EL (cell line): ENCODE results near the gene ZNF417.

Source experiments
- DNase-seq: peaks from one replicate; pipeline ENCODE4 v3.0.0-alpha.2; 2016

ZNF417 gene

DNA sequence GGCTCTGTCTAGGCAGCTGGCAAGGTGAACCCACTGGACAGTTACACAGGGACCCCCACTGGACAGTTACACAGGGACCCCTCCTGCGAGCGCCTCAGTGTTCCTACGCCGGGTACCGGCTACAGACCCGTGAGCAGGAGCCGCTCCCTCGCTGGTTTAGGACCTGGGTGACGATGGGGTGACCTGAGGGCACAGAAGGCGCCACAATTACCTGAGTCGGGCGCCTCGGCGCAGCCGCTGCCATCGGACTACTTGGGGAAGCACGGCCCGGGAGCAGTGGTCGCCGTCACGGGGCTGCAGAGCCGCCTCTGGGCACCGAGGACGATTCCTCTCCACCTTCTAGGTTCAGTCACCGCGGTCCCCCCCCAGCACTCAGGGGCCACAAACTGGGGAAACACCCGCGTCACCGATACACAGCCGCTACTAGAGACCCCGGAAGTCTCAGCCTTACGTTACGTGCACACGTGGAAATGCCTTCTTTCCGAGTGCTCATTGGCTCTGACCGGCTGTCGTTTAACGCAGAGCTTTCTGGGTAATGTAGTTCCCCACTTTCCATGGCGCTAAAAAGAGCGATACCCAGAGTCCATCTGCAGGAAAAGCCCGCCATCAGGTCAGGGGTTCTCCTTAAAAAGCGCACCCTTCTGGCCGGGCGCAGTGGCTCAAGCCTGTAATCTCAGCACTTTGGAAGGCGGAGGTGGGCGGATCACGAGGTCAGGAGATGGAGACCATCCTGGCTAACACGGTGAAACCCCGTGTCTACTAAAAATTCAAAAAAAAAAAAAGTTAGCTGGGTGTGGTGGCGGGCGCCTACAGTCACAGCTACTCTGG lies at the start of gene ZNF417:
Gene ZNF417, minus strand, starts transcription at position 425 of the 828 bp plus-strand sequence. Its CDS starts 181 bp downstream, at position 244.
- DNase-seq, result peak; percentile 96

DNA sequence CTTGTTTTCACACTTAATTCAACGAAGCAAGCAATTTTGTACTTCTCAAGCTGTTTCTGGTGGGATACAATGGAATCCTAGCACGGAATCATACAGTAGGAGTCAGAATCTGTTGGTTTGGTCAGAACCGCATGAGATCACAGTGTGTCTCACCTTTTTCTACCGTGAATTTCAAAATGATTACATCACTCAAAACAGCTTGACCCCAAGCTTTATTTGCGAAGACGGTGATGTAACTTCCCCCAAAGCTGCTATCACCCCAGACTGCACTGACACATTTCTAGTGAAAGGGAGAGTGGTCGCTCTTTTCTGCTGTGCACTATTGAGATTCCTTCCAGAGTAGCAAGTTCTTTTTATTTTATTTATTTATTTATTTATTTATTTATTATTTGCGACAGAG lies 48.4 kb upstream of the ZNF417 start:
- DNase-seq, result no peak

DNA sequence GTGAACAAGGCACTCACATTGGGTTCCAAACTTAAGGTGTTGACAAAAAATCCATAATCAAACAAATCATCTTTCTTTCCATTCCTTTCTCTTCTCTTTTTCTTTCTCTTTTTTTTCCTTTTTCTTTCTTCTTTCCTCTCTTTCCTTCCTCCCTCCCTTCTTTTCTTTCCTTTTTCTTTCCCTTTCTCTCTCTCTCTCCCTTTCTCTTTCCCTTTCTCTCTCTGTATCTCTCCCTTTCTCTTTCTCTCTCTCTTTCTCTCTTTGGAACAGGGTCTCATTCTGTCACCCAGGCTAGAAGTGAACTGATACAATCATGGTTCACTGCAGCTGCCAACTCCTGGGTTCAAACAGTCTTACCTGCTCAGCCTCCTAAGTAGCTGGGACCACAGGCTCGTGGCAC lies 45.4 kb upstream of the ZNF417 start:
- DNase-seq, result no peak

DNA sequence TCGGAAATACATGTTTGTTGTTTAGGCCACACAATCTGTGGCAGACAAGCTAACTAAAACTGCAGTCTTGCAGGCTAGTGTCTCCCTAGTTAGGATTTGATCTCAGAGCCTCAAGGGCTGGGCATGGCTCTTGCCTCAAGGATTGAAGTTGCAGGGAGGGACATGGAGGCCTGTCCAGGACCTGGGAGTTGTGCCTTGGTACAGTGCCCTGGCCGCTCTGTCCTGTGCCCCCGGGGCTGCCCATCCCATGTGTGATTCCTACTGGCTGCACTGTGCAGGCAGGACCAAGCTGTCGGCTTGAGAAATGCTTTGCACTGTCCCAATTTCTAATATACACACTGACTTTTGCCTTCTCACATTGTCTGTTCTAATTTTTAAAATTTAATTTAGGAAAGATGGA lies 38.6 kb upstream of the ZNF417 start:
- no peak for DNase-seq

DNA sequence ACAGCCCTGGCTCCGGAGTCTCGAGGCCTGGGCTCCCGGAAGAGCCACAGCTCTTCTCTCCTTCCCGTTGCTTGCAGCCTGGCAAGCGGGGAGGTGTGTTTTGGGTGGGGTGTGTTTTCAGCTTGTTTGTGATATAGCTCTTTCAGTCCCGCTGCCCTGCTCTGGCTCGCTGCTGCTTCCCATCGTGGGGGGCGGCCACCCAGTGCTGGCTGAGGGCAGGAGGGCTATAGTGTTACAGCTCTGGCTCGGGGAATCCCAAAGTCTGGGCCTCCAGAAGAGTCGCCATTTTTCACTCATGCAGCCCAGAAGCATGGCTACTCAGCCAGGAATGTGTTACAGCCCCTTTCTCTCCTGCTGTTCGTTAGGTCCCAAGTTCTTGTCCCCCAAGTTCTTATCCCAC lies 33.3 kb upstream of the ZNF417 start:
- DNase-seq, result no peak

DNA sequence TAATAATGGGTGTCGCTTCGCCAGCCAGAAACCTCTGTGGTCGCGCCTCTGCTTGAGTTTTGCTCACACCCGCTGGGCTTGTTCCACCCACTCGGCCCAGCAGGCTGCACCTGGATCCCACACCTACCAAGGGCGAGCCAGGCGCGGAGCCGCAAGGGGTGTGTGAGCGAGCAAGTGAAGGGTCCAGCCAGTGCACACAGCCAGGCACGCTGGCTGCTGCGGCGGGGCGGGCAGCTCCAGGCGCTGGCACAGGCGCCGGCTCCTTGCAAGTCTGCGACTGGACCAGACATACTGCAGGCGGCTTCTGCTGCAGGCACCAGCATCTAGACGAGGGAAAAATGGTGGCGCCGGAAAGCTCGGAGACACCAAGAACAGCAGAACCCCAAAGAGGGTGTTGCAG lies 32.9 kb upstream of the ZNF417 start:
- no peak for DNase-seq

DNA sequence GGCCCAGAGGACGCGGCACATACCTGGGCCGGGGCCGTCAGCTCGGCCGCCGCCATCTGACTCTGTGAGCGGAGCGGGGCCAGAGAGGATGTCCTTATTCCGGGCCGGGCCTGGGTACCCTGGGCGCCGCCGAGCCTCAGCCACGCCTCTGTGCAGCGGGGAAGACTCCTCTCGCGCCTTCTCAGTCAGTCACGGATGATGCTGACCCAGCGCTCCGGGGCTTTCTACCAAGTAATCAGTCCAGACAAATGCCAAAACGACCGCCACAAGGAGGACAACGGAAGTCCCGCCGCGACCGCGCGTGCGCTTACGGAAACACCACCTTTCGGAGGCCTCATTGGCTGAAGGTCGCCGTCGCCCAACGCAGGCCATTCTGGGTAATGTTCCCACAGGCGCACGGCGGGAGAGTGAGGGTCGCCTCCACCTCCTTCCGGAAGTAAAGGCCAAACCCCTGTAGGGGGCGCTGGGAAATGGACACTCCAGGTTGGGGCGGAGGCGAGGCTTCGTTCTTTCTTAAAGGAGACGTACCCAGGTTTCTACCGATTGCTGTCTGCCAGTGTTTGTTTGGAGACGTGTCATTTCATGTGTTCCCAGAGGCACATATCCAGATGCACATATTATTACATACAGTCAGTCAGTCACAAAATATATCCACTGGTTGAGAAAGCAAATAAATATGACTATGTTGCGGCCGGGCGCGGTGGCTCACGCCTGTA lies 31.2 kb upstream of the ZNF417 start, which contains the start of gene ZNF256:
Gene ZNF256, minus strand, starts transcription at position 288 of the 716 bp plus-strand sequence. Its CDS starts 232 bp downstream, at position 56.
- DNase-seq, result peak; percentile 92

DNA sequence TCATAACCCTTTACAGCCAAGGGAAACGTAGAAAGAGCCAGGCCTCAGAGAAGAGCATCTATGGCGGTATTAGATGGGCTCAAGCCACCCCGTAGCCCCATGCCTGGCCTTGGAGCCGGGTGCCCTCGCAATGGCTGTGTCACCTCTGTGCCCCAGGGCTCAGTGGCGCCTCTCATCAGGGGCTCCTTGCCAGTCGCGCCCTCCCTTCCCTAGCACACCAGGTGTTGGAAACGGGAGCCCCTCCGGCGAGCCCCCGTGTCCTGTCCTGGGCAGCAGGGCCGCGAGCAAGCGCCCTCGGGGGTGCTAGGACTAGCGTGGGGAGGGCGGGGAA lies 30.7 kb upstream of the ZNF417 start:
- DNase-seq, result peak; percentile 6

DNA sequence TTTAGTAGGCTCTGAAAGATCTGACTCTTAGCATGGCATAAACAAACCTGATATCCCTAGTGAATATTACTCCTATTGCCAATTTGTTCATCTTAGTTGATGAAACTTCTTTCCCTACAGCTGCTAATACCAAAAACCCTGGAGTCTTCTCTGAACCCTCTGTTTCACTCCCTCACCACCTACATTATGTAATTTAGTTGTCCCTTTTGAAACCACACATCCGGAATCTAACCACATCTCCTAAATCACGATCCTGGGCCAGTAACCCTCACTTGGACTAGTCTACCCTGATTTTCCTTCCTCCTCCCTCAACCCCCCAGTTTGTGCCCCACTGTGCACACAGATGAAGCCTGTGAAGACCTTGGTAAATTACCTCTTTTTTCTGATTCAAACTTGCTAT lies 29.9 kb upstream of the ZNF417 start:
- DNase-seq, result no peak

DNA sequence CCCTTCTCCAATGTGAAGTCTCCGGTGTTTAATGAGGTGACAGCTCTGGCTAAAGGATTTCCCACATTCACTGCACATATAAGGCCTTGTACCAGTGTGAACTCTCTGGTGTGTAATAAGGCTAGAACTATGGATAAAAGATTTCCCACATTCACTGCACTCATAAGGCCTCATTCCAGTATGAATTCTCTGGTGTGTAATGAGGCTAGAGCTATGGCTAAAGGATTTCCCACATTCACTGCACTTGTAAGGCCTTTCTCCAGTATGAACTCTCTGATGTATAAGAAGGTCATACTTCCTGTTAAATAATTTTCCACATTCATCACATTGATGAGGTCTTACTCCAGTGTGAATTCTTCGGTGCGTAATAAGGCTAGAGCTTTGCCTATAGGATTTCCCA lies 25.2 kb upstream of the ZNF417 start:
- no peak for DNase-seq

DNA sequence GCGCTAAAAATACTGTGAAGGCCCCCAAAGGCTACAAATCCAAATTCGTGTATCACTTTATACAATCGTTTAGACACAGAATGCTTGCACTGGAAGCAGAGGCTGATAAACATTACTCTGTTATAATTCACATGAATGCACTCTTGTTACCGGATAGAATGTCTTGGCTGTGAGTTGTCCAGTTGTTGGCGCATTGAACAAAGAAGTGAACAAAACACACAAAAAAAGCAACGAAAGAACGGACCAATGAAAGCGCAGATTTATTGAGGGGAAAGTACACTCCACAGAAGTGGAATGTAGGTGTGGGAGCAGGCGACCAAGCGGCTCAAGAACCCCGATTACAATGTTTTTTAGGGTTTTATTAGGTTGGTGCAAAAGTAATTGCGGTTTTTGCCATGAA lies 19.3 kb upstream of the ZNF417 start:
- no peak for DNase-seq

DNA sequence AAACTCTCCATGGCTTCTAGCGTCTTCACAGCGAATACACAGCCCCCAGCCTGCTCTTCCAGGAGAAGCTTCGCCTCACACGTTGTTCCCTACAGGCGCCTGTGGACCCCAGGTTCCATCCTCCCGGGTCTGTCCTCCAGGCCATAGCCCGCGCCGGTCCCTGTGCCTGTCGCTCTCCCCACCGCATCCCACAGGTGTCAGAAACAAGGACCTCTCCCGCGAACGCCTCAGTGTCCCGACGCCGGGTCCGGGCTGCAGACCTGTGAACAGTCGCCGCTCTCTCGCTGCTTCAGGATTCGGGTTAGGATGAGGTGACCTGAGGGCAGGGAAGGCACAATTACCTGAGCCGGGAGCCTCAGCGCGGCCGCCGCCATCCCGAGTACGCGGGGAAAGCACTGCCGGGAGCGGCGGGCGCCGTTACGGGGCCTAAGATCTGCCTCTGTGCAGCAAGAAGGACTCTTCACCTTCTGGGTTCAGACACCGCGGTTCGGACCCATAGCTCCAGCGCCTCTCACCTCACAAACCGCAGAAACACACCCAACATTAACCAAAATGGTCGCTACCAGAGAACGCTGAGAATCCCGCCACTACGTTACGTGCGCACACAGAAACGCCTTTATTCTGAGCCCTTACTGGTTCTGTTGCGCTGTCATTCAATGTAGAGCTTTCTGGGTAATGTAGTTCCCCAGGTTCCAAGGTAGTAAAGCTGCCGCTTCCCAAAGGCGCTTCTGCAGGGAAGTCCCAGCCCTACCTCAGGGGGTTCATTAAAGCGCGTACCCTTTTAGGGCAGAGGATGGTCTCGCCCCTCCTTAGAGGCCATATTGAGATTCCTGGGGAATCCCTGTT lies 18.7 kb upstream of the ZNF417 start, which contains the start of gene ZNF418:
Gene ZNF418, minus strand, starts transcription at position 583 of the 846 bp plus-strand sequence. CDS start 1,580 bp downstream, outside the sequence.
- peak; percentile 49 for DNase-seq

DNA sequence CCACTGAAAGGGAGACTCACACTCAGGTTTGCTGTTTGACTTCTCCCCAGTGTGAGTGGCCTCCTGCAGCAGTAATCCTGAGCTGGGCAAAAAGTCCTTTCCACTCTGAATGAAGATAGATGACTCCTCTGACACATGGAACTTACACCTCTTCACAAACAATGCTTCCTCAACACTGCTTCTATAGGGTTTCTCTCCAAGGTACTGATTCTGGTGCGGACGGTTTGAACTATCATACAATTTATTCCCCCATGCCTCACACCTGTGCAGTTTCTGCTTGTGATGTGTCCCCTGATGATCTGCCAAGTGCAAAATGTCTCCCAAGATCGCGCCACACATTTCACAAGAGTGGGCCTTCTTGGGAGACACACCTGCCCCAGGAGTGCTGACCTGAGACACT lies 11.2 kb upstream of the ZNF417 start:
- no peak for DNase-seq

DNA sequence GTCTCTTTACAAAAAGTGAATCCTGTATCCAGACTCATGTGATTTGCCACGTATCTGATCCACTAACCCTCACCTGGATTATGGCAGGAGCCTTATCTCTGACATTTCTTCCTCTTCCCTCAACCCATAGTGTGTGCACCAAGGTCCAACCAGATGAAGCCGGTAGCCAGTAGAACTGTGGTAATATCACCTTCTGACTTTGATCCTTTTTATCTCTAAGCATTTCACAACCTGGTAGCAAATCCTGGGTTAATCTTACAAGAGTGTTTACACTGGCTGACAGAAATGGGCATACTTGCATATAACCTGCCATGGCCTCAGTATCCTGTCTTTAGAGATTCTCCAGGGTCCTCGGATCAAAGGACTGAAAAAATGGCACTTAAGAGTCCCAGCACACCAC lies 1.9 kb downstream of the ZNF417 start:
- no peak for DNase-seq

DNA sequence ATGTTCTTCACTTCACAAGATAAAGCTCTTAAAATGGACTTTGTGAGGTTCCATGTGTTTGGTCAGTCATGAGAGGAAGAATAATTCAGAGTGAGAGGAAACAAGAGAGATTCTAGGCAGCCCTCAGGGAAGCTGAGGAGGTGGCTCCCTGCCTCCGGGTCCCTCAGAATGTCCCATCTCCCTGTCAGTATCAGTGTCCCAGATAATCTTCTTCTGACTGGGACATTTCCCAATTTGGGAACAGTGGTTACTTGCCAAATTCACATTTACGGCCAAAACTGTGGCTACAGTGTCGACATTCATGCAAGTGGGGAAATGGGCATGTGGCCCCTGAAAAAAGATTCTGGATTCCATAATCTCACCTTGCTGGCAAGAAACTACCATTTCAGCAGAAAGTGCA lies 9.0 kb downstream of the ZNF417 start:
- DNase-seq, result no peak

DNA sequence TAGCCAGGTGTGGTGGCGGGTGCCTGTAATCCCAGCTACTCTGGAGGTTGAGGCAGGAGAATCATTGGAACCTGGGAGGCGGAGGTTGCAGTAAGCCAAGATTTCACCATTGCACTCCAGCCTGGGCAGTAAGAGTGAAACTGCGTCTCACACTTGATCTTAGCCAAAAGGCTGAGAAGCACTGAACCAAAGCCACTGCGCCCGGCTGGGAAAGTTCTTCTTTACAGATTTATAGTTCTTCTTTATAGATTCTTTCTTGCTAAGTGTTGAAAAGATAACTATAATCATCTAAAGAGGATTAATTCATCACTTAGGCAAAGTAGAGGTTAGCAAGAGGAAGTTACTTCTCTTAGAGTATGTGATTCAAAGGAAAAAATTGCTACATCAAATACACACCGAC lies 11.1 kb downstream of the ZNF417 start:
- no peak for DNase-seq

DNA sequence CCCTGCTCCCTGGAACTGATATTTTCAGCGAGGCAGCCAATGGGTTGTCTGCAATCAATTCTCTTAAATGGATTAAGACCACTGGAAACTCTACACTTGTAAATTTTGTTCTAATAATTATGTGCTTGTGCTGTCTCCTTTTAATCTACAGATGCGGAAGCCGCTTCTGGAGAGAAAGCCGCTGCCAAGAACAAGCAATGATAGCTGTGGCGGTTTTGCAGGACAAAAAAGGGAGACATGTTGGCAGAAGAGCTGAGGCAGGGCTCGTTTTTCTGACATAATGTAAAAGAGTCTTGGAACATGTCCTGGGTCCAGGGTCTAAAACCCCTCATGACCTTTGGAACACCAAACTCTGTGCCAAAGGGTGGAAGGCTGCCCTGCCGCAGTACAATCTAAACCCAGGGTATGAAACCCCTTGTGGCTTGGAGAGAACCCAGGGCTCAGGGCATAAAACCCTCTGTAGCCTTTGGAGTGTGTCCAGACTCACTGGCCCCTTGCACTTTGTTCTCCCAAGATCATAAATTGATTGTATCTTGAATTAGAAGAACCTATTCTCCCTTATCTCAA lies 12.7 kb downstream of the ZNF417 start:
- DNase-seq, result no peak

DNA sequence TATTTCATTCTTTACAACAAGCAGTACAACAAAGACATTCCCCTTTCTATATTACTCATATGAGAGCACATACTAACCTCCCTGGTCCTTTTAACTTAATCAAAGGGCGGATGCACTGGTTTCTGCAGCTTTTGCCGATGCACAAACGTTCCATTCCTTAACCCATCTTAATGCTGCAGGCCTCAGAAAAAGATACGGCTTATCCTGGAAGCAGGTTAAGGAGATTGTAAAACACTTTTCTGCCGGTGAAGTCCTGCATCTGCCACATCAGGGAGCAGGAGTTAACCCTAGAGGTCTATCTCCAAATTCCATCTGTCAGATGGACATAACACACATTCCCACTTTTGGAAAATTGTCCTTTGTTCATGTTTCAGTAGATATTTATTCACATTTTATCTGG lies 16.1 kb downstream of the ZNF417 start:
- DNase-seq, result no peak

DNA sequence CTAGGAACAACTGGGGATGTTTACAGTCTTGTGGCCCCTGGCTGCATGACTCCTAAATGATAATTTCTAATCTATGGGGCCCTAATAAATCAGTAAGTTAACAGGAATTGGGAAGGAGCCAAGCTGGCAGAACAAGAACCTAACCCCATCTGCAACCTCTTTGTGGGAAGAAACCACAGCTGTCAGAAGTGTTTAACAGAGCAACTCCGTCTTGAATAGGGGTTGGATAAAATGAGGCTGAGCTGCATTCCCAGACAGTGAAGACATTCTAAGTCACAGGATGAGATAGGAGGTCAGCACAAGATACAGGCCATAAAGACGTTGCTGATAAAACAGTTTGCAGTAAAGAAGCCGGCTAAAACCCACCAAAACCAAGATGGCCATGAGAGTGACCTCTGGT lies 25.7 kb downstream of the ZNF417 start:
- DNase-seq, result peak; percentile 46

DNA sequence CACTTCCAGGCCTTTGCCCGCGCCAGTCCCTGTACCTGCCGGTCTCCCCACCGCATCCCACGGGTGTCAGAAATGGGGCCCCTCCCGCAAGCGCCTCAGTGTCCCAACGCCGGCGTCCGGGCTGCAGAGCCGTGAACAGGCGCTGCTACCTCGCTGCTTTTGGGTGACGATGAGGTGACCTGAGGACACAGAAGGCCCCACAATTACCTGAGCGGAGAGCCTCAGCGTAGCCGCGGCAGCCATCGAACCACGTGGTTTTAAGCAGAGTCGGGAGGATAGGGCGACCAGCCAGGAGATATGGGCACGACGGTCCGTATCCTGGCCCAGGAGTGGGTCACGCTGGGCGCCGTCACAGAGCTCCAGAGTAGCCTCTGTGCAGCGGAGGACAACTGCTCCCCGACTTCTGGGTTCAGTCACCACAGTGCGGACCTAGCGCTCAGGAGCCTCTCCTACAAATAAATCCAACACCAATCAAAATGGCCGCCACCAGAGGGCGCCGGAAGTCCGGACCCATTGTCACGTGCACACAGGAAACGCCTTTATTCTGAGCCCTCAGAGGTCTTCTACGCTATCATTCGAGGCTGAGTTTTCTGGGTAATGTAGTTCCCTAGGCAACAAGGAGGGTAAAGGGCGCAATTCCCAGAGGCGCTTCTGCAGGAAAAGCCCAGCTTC lies 27.7 kb downstream of the ZNF417 start, which contains the start of gene ZNF814:
Gene ZNF814, minus strand, starts transcription at position 478 of the 672 bp plus-strand sequence. Its CDS starts 235 bp downstream, at position 243.
- peak; percentile 48 for DNase-seq

DNA sequence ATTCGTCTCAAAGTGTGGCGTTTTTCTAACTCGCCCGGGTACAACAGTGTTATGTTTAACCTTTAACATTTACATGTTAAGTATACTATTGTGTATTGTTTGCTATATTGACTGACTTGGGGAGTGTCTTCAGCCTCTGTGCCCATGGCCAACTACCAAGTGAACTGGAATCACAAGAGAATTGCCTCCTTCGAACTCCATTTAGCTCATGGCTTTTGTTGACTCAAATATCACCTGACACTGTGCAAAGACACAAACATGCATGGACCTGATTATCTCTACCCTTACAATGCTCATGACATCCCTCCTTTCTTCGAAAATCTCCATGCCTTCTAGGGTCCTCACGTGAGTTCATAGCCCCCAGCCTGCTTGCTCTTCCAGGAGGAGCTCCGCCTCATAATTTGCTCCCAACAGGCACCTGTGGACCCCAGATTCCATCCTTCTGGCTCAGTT lies 28.3 kb downstream of the ZNF417 start:
- no peak for DNase-seq
